Smooth muscle cell (in vitro differentiated cells): Measurements from ENCODE around the gene SHMT2. TPM values are rescaled to one million over a fixed set of nuclear protein-coding genes. Genes with fewer than 3 reads are reported as not detected.

Experiments
- DNase-seq: peaks from one replicate; lab custom pipeline; 2025; ENCODE audit not compliant: unreplicated experiment; lab: John Stamatoyannopoulos, UW
- H2AFZ ChIP-seq: fragments of 200-600 bp; sonication (generic); 2 replicates; pipeline ENCODE4 v1.6.0; 2016; ENCODE audit warnings: antibody characterized with exemption, low read depth, mild to moderate bottlenecking
- H3F3A ChIP-seq: fragments of 200-600 bp; sonication (generic); 2 replicates; pipeline ENCODE4 v1.6.0; 2017; ENCODE audit warnings: antibody characterized with exemption, low read depth
- H3K27ac ChIP-seq: fragments of 200-600 bp; sonication (generic); 2 replicates; pipeline ENCODE4 v1.5.1; 2016; ENCODE audit warnings: low read depth, mild to moderate bottlenecking
- H3K27me3 ChIP-seq: fragments of 200-600 bp; sonication (generic); 2 replicates; pipeline ENCODE4 v1.6.1; 2016; ENCODE audit warnings: low read depth, mild to moderate bottlenecking
- H3K36me3 ChIP-seq: fragments of 200-600 bp; sonication (generic); 2 replicates; pipeline ENCODE4 v1.5.1; 2016; ENCODE audit warnings: low read depth
- H3K4me1 ChIP-seq: fragments of 200-600 bp; sonication (generic); 2 replicates; pipeline ENCODE4 v1.5.1; 2016; ENCODE audit warnings: low read depth
- H3K4me2 ChIP-seq: fragments of 200-600 bp; sonication (generic); 2 replicates; pipeline ENCODE4 v1.6.0; 2016; ENCODE audit warnings: mild to moderate bottlenecking
- H3K4me3 ChIP-seq: fragments of 200-600 bp; sonication (generic); 2 replicates; pipeline ENCODE4 v1.5.1; 2016; ENCODE audit warnings: mild to moderate bottlenecking
- H3K79me2 ChIP-seq: fragments of 200-600 bp; sonication (generic); 2 replicates; pipeline ENCODE4 v1.6.0; 2016; ENCODE audit warnings: low read depth, mild to moderate bottlenecking
- H3K9ac ChIP-seq: fragments of 200-600 bp; sonication (generic); 2 replicates; pipeline ENCODE4 v1.6.0; 2016; ENCODE audit warnings: low read depth
- H3K9me3 ChIP-seq: fragments of 200-600 bp; sonication (generic); replicated peaks from 2 replicates; pipeline ENCODE4 v1.5.1; 2016; ENCODE audit warnings: low read depth
- H4K20me1 ChIP-seq: fragments of 200-600 bp; sonication (generic); 2 replicates; pipeline ENCODE4 v1.6.0; 2016; ENCODE audit warnings: low read depth
- WGBS: methylation state at CpG from one replicate; pipeline ENCODE4 v1.1.7; 2016; ENCODE audit warnings: low lambda C conversion rate; 5-methylcytosine and 5-hydroxymethylcytosine counted together
- polyA plus RNA-seq: library from polyadenylated mRNA; unstranded; fragments of >200 nt; fragmentation: Nextera tagmentation; extraction: Ambion mirVana; gene quantifications from 2 replicates; pipeline ENCODE4 v1.2.1, GENCODE V29; 2016
- total RNA-seq: library from RNA; depleted of rRNA; stranded (reverse); fragments of >200 nt; gene quantifications from 2 replicates; pipeline ENCODE4 v1.2.3, GENCODE V29; 2014
- TF ChIP-seq, protein P1 (sequence below): fragments of 200-600 bp; sonication (generic); IDR thresholded peaks from 2 replicates; pipeline ENCODE4 v1.5.1; 2017; ENCODE audit warnings: borderline replicate concordance, mild to moderate bottlenecking, antibody characterized with exemption; ENCODE audit not compliant: insufficient read depth, poor library complexity, severe bottlenecking

The SHMT2 gene
- total and polyA plus RNA-seq, 2 experiments from 2014 or later = 107 to 117 TPM

DNA sequence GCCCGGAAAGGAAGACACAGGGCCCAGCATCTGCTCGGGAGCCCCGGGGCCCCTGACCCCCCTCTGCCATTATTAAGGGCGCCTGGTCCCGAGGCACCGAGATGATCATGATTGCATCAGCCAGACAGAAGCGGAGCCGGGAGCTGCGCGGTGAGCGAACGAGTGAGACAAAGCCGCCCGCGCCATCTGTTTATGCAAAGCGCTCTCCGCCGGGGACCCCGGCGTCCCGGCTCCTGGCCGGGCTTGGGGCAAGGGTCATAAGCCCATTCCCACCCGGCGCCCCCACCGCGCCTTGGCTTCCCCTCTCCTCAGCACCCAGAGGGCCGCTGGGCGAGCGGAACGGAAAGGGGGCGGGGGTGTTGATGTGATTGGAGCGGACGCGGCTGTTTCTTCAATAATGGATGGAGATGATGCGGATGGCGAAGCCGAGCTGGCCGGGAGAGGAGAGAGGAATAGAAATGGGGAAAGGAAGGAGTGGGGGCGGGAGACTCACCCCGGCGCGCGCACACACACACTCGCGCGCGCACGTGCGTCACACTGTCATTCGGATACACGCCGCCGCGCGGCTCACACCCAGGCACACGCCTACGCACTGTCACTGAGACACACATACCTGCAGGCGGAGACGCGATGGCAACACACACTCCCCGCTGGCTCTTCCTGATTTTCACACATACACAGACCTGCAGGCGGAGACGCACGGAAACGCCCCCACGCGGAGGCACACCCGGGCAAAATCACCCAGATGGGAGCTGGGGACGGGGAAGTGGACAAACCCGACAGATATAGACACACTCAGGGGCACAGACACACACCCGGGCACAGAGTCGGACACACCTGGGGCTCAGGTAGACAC is 10.8 kb downstream of the SHMT2 start:
- peak overlapping the region; percentile 99 for H3K4me2 ChIP-seq
- H3K9me3 ChIP-seq = no peaks in the 10 kb centered on the region
- peaks cover 45% of the 10 kb centered on the region for H4K20me1 ChIP-seq
- DNase-seq = no peak
- 3% methylated on average over 60 of the region's 72 CpGs for WGBS
- peaks cover 18% of the 10 kb centered on the region for H3K27me3 ChIP-seq
- H3K9ac ChIP-seq = peak overlapping the region; percentile 77
- H3F3A ChIP-seq = peaks cover 11% of the 10 kb centered on the region
- H3K27ac ChIP-seq = peak overlapping the region; percentile 24
- H2AFZ ChIP-seq = peak overlapping the region; percentile 56
- peaks cover 29% of the 10 kb centered on the region for H3K4me1 ChIP-seq
- TF ChIP-seq, protein P1, sequence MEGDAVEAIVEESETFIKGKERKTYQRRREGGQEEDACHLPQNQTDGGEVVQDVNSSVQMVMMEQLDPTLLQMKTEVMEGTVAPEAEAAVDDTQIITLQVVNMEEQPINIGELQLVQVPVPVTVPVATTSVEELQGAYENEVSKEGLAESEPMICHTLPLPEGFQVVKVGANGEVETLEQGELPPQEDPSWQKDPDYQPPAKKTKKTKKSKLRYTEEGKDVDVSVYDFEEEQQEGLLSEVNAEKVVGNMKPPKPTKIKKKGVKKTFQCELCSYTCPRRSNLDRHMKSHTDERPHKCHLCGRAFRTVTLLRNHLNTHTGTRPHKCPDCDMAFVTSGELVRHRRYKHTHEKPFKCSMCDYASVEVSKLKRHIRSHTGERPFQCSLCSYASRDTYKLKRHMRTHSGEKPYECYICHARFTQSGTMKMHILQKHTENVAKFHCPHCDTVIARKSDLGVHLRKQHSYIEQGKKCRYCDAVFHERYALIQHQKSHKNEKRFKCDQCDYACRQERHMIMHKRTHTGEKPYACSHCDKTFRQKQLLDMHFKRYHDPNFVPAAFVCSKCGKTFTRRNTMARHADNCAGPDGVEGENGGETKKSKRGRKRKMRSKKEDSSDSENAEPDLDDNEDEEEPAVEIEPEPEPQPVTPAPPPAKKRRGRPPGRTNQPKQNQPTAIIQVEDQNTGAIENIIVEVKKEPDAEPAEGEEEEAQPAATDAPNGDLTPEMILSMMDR = no peak
- H3K4me3 ChIP-seq = peak overlapping the region; percentile 80
- H3K36me3 ChIP-seq = no peaks in the 10 kb centered on the region
- no peaks in the 10 kb centered on the region for H3K79me2 ChIP-seq

DNA sequence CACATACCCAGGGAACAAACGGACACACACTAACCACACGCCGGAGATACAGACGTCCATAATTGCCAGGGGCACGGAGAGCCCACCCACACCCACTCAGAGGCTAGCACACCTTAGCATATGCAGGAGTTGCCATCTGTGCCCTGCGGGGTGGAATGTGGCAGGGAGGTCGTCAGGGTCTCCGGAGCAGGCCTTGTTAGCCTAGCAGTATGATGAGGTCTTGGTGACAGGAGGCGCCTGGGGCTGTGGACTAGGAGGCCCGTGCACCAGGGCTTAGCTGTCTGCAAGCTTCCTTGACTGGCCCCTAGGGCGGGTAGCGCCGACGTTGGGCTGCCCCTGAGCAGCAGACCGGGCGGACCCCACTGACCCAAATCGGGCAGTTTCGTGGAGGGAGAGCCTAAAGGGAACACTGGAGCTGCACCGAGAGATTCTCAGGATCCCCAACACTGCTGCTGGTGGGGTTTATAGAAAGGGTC is 11.5 kb downstream of the SHMT2 start:
- Histone ChIP-seq H3K9me3 (no peaks in the 10 kb centered on the region), H4K20me1 (peaks cover 39% of the 10 kb centered on the region), H3F3A (peaks cover 11% of the 10 kb centered on the region), H3K27ac (no peak overlapping the region), H3K4me2 (peak overlapping the region; percentile 99), H2AFZ (no peak overlapping the region), H3K27me3 (peaks cover 18% of the 10 kb centered on the region), H3K79me2 (no peaks in the 10 kb centered on the region), H3K4me1 (peaks cover 29% of the 10 kb centered on the region), H3K36me3 (no peaks in the 10 kb centered on the region), H3K4me3 (peak overlapping the region; percentile 80), H3K9ac (no peak overlapping the region)
- WGBS = 9% methylated on average over 19 of the region's 19 CpGs
- DNase-seq = no peak
- TF ChIP-seq, protein P1 = no peak

DNA sequence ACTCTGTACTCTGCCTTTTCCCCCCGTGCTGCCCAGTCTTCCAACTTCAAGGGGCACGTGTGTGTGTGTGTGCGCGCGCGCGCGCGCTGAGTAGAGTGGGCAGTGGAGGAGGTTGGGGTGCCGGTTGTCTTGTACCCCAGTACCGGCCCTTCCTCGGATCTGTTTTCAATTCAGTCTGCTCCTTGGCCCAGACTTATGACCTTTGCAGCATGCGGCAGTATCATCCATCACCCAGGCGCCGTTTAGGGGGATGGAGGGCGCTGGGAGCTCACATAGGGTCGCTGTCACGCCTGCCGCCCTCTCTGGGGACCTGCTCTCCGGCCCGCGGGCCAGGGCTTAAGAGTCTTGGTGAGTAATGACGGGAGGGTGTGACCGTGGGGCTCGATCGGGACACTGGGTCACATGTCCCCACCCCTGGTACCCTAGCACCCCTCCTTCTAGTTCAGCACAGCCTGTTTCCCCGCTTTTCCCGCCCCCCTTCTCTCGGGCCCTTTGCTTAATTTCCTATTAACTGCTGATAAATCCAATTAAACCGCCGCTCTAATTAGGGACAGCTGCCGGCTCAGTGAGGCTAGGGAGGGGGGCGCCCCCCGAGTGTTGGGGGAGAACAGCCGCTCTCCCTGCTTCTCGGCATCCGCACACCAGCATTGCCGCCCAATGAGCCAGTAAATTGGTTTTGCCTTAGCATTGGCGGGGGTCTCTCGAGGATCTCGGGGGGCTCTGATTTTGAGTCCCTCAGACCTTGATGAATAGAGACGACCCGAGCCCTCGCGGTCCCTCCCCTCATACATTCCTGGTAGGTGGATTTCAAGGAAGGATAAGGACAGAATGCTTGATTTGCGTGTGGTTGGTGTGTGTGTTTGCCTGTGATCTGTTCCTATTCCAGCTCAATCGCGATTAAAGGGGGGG is 12.1 kb downstream of the SHMT2 start:
- peaks cover 10% of the 10 kb centered on the region for H3F3A ChIP-seq
- H3K9ac ChIP-seq = no peak overlapping the region
- H3K4me1 ChIP-seq = peaks cover 29% of the 10 kb centered on the region
- 18% methylated on average over 47 of the region's 48 CpGs for WGBS
- H2AFZ ChIP-seq = no peak overlapping the region
- H3K4me3 ChIP-seq = peak overlapping the region; percentile 80
- H3K27ac ChIP-seq = no peak overlapping the region
- peaks cover 39% of the 10 kb centered on the region for H4K20me1 ChIP-seq
- no peaks in the 10 kb centered on the region for H3K36me3 ChIP-seq
- H3K79me2 ChIP-seq = no peaks in the 10 kb centered on the region
- H3K4me2 ChIP-seq = peak overlapping the region; percentile 99
- TF ChIP-seq, protein P1 = no peak
- H3K27me3 ChIP-seq = peaks cover 18% of the 10 kb centered on the region
- H3K9me3 ChIP-seq = no peaks in the 10 kb centered on the region
- no peak for DNase-seq
